Hepatic stellate cell (primary cell): ENCODE measurements around the gene C17orf75.
"Not testable (repeated sequence)": the region's sequence is repeated elsewhere in the genome, so short reads cannot be mapped to it uniquely, and the experiment has no call there.

Experiments
- DNase-seq: peaks from one replicate; pipeline ENCODE4 v3.0.0; 2011; ENCODE audit warnings: low spot score

C17orf75 gene

GRCh38 chr17:32341857-32342602, at the start of gene C17orf75:
C17orf75 (minus strand) TSS chr17:32342173; CDS start chr17:32342139, 34 bp downstream.
- peak; percentile 70 for DNase-seq

- no peak for DNase-seq
Observed at GRCh38 chr17:32388613-32389459, 46.9 kb upstream of the C17orf75 start.

- DNase-seq, result not testable (repeated sequence)
Observed at GRCh38 chr17:32388128-32388527, 46.2 kb upstream of the C17orf75 start.

- DNase-seq, result no peak
Observed at GRCh38 chr17:32386844-32387243, 44.9 kb upstream of the C17orf75 start.

- DNase-seq, result no peak
Observed at GRCh38 chr17:32385971-32386370, 44.0 kb upstream of the C17orf75 start.

GRCh38 chr17:32385121-32385520, 43.1 kb upstream of the C17orf75 start:
- no peak for DNase-seq

GRCh38 chr17:32383926-32384434, 42.0 kb upstream of the C17orf75 start:
- DNase-seq, result no peak

GRCh38 chr17:32382526-32383223, 40.7 kb upstream of the C17orf75 start:
- DNase-seq, result no peak

- DNase-seq, result no peak
Observed at GRCh38 chr17:32370426-32370825, 28.5 kb upstream of the C17orf75 start.

- no peak for DNase-seq
Observed at GRCh38 chr17:32361270-32361669, 19.3 kb upstream of the C17orf75 start.

GRCh38 chr17:32357615-32358014, 15.6 kb upstream of the C17orf75 start:
- no peak for DNase-seq

GRCh38 chr17:32356750-32357149, 14.8 kb upstream of the C17orf75 start:
- DNase-seq, result no peak

- no peak for DNase-seq
Observed at GRCh38 chr17:32356378-32356743, 14.4 kb upstream of the C17orf75 start.

GRCh38 chr17:32355649-32356377, 13.8 kb upstream of the C17orf75 start:
- DNase-seq, result no peak

GRCh38 chr17:32352734-32353133, 10.8 kb upstream of the C17orf75 start:
- DNase-seq, result not testable (repeated sequence)

GRCh38 chr17:32350666-32351418, 8.9 kb upstream of the C17orf75 start:
- peak; percentile 53 for DNase-seq

- DNase-seq, result peak; percentile 90
Observed at GRCh38 chr17:32349854-32350665, 8.1 kb upstream of the C17orf75 start, which contains the start of gene ZNF207. ZNF207 (plus strand) TSS chr17:32350157; CDS start chr17:32350286, 129 bp downstream.

GRCh38 chr17:32349503-32349853, 7.5 kb upstream of the C17orf75 start:
- DNase-seq, result no peak

- DNase-seq, result no peak
Observed at GRCh38 chr17:32348483-32348800, 6.5 kb upstream of the C17orf75 start.

GRCh38 chr17:32345951-32346600, 4.1 kb upstream of the C17orf75 start:
- DNase-seq, result no peak
